Activated T-cell treated with anti-CD3 and anti-CD28 coated beads, Interleukin-2, amount 50 U/mL, for 48 hours (primary cell): ENCODE results near the gene EXOSC3.

Source experiments
- DNase-seq, 2 experiments: peaks; one replicate each; pipeline ENCODE4 v3.0.0-alpha.2; 2020

EXOSC3 gene

DNA sequence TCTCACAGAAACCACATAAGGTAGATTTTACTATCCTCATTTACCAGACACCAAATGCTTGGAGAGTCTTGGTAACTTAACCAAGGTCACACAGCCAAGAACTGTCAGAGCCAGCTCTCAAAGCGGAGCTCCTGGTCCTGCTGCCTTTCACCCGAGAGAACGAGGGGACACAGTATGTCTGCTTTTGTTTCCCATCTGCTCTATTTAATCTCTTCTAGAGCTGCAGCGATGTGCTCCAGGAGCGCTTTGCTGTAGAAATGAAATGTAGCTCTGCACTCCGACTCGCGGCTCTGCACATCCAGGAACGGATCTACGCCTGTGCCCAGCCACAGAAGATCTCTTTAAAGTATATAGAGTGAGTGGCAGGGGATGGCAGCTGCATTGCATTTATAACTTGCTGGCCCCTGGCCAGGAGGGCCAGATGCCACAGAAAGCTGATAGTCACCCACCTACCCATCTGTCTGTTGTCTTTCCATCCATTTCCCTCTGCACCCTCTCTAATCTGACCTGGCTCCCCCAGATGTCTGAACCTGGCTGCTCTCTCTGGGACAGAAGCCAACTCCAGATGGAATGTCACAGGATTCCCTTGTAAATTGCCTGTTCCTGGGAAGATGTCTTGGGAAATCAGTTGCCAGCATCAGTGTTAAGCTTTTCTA lies 52.6 kb downstream of the EXOSC3 start:
- DNase-seq = no peak

DNA sequence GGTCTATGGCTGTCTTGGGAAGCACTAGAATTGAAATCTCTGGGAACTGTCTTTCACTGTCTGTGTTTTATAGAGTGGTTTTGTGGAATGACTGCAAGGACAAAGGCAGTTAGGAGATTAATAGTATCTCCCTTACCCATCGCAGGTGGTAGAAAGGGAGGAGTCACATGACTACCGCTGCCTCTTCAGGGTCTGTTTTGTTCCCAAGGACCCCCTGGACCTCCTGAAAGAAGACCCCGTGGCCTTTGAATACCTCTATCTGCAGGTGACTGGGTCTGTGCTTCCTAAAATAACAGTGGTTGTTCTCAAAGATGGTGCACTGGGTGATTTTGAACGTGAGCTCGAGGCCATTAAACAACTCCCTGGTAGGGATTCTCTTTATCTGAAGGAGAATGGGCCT lies 54.0 kb downstream of the EXOSC3 start:
- DNase-seq = no peak

DNA sequence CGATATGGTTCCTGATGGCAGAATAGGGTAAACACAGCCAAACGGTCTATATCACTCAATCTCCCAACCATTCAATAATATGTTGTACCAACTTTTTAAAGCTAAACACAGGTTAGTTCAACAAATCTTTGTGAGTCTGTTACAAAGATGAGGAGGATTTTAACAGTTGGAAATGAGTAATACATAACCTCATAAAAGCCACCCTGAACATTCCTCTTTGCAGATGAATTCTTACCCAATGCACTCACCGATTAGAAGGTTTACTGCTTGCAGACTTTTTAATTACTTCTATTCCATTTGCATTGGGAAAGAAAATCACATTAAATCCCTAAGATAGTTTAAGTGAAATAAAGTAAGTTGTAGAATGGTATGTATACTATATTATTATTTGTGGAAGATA lies 54.6 kb downstream of the EXOSC3 start:
- DNase-seq = no peak
